SU-DHL-6 (cell line): ENCODE measurements around the gene TOP3A.

ENCODE experiments used
- CTCF ChIP-seq: fragments of 200-600 bp; sonication (generic); IDR thresholded peaks from one replicate; pipeline ENCODE4 v1.5.1; 2017; ENCODE audit warnings: antibody characterized with exemption, mild to moderate bottlenecking, low read length, moderate library complexity; ENCODE audit not compliant: insufficient read depth, poor library complexity, severe bottlenecking
- EZH2phosphoT487 ChIP-seq: fragments of 200-600 bp; sonication (generic), shearing (Covaris generic); conservative IDR thresholded peaks from 2 replicates; pipeline ENCODE4 v1.6.1; 2018; ENCODE audit warnings: mild to moderate bottlenecking, antibody characterized with exemption, low read length, moderate library complexity, mixed read lengths

GRCh38 chr17:18267927-18268711 is 46.7 kb downstream of the TOP3A start:
- TF ChIP-seq CTCF: no peak
- no peak for TF ChIP-seq EZH2phosphoT487
